Measurements from ENCODE around the gene TNF.
"Not testable (repeated sequence)": the region's sequence is repeated elsewhere in the genome, so short reads cannot be mapped to it uniquely, and the experiment has no call there.

TNF gene

DNA sequence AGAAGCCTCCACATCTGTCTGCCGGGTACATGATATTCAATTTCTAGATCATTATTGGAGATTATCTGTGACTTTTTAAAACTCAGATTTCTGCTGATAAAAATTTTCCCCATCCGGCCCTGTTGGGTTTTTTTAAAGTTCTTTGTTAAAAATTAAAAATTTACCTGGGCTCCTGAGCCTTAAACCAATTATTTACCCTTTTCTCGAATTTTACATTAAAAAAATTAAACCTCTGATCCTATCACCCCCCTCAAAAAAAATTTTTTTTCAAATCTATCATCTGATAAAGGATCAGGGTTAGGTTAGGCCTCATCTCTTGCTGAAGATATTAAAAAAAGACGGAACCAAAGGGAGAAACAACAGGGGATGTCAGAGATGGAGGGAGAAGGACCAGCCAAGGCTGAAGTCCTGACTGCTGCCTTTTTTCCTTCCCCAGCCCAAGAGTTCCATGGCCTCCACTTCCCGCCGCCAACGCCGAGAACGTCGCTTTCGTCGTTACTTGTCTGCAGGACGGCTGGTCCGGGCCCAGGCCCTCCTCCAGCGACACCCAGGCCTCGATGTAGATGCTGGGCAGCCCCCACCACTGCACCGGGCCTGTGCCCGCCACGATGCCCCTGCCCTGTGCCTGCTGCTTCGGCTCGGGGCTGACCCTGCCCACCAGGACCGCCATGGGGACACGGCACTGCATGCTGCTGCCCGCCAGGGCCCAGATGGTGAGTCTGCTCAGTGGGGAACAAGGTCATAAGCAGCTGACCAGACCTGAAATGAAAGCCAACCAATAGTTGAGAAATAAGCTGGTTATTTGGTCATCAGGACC lies 27.4 kb upstream of the TNF start:
- H3K4me3 ChIP-seq (ENCODE audit: low read length): peak overlapping the region; percentile 60
- peak overlapping the region; percentile 87 for H3K27ac ChIP-seq (ENCODE audit: low read depth, low read length)
- no peaks in the 10 kb centered on the region for H3K27me3 ChIP-seq (ENCODE audit: control insufficient read depth, insufficient read depth, low read length)
- no peak overlapping the region for H3K9ac ChIP-seq (ENCODE audit: low read length)
- peaks cover 5% of the 10 kb centered on the region for H3K36me3 ChIP-seq (ENCODE audit: control insufficient read depth, insufficient read depth, low read length)
- H3K4me1 ChIP-seq (ENCODE audit: control insufficient read depth, insufficient read depth, low read length): peaks cover 11% of the 10 kb centered on the region

DNA sequence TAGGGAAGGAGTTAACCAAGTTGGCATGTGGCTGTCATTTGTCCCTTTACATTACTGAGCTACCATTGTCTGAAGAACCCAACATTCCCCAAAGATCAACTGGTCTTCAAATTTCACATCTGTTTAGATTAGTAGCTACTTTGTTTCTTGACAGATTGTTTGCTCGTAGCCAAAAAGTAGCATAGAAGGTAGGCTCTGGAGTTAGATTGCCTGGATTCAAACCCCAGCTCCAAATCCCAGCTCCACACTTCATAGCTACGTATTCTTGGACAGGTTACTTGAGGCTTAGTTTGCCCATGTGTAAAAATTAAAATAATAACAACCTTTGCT lies 26.9 kb upstream of the TNF start:
- Histone ChIP-seq H3K4me3 (ENCODE audit: low read length) (peak overlapping the region; percentile 60), H3K4me1 (ENCODE audit: control insufficient read depth, insufficient read depth, low read length) (peaks cover 9% of the 10 kb centered on the region), H3K36me3 (ENCODE audit: control insufficient read depth, insufficient read depth, low read length) (peaks cover 5% of the 10 kb centered on the region), H3K9ac (ENCODE audit: low read length) (no peak overlapping the region), H3K27me3 (ENCODE audit: control insufficient read depth, insufficient read depth, low read length) (no peaks in the 10 kb centered on the region), H3K27ac (ENCODE audit: low read depth, low read length) (peak overlapping the region; percentile 87)

DNA sequence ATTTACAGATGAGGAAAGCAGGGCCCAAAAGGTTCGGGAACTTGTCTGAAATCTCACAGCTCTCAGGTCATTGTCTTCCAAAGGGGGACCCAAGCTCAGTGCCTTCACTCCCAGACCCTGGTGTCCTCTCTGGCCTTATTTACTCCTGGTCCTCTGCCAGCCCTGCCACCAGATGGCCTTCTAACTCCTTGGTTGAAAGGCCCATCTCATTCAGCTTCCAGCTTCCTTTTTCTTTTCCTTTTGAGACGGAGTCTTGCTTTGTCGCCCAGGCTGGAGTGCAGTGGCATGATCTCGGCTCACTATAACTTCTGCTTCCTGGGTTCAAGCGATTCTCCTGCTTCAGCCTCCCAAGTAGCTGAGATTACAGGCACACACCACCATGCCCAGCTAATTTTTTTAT lies 24.0 kb upstream of the TNF start:
- H3K4me3 ChIP-seq (ENCODE audit: low read length); H3K27ac ChIP-seq (ENCODE audit: low read depth, low read length); H3K4me1 ChIP-seq (ENCODE audit: control insufficient read depth, insufficient read depth, low read length); H3K9ac ChIP-seq (ENCODE audit: low read length); H3K27me3 ChIP-seq (ENCODE audit: control insufficient read depth, insufficient read depth, low read length): not testable (repeated sequence)
- H3K36me3 ChIP-seq (ENCODE audit: control insufficient read depth, insufficient read depth, low read length): peaks cover 10% of the 10 kb centered on the region

DNA sequence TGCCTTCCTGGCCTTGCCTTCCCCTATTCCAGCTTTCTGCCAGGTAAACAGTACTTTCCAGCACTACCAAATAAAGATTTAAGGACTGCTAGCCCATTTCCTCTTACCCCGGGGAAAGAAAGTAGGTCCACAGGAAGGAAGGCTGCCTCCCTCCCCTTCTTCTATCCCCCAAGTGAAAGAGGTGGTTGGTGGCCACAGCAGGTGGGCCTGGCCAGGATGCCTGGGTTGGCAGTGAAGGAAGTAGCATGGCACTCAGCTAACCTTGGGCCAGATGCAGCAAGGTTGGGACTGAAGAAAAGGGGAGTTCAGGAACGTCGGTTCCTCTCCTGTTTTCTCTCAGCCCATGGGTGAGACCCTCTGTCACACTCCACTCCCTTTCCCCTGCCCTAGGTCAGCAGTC lies 19.1 kb upstream of the TNF start:
- no peak overlapping the region for H3K9ac ChIP-seq (ENCODE audit: low read length)
- H3K4me3 ChIP-seq (ENCODE audit: low read length): no peak overlapping the region
- no peaks in the 10 kb centered on the region for H3K27me3 ChIP-seq (ENCODE audit: control insufficient read depth, insufficient read depth, low read length)
- peaks cover 11% of the 10 kb centered on the region for H3K36me3 ChIP-seq (ENCODE audit: control insufficient read depth, insufficient read depth, low read length)
- H3K27ac ChIP-seq (ENCODE audit: low read depth, low read length): no peak overlapping the region
- H3K4me1 ChIP-seq (ENCODE audit: control insufficient read depth, insufficient read depth, low read length): no peaks in the 10 kb centered on the region

DNA sequence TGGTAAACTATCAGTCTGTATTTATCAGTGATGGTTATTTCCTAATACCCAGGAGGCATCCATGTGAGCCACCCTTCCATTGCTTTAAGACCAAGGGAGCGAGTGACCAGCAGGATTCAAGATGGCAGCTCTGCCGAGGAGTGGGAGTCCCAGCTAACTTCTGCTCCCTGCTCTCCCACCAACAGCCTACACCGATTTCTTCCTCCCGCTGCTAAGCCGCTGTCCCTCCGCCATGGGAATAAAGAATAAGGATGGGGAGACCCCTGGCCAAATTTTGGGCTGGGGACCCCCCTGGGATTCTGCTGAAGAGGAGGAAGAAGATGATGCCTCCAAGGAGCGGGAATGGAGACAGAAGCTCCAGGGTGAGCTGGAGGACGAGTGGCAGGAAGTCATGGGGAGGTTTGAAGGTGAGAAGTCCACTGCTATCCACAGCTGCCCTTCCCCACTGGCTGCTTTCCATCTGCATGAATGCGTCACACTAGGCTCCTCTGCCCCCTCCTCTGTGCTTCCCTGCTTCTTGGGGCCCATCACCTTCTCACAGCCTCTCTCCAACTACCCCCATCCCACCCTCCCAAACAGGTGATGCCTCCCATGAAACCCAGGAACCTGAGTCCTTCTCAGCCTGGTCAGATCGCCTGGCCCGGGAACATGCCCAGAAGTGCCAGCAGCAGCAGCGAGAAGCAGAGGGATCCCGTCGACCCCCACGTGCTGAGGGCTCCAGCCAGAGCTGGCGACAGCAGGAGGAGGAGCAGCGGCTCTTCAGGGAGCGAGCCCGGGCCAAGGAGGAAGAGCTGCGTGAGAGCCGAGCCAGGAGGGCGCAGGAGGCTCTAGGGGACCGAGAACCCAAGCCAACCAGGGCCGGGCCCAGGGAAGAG lies 17.7 kb upstream of the TNF start:
- Histone ChIP-seq H3K4me3 (ENCODE audit: low read length) (no peak overlapping the region), H3K4me1 (ENCODE audit: control insufficient read depth, insufficient read depth, low read length) (no peaks in the 10 kb centered on the region), H3K36me3 (ENCODE audit: control insufficient read depth, insufficient read depth, low read length) (peaks cover 11% of the 10 kb centered on the region), H3K27me3 (ENCODE audit: control insufficient read depth, insufficient read depth, low read length) (no peaks in the 10 kb centered on the region), H3K27ac (ENCODE audit: low read depth, low read length) (no peak overlapping the region), H3K9ac (ENCODE audit: low read length) (no peak overlapping the region)

DNA sequence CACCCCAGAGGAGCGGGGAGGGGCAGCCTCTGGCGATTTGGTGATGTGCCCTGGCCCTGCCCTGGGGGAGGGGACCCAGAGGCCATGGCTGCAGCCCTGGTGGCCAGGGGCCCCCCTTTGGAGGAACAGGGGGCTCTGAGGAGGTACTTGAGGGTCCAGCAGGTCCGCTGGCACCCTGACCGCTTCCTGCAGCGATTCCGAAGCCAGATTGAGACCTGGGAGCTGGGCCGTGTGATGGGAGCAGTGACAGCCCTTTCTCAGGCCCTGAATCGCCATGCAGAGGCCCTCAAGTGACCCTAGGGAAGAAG lies 17.1 kb upstream of the TNF start:
- no peaks in the 10 kb centered on the region for H3K27me3 ChIP-seq (ENCODE audit: control insufficient read depth, insufficient read depth, low read length)
- H3K36me3 ChIP-seq (ENCODE audit: control insufficient read depth, insufficient read depth, low read length): peaks cover 11% of the 10 kb centered on the region
- H3K4me1 ChIP-seq (ENCODE audit: control insufficient read depth, insufficient read depth, low read length): no peaks in the 10 kb centered on the region
- no peak overlapping the region for H3K27ac ChIP-seq (ENCODE audit: low read depth, low read length)
- no peak overlapping the region for H3K9ac ChIP-seq (ENCODE audit: low read length)
- H3K4me3 ChIP-seq (ENCODE audit: low read length): no peak overlapping the region

DNA sequence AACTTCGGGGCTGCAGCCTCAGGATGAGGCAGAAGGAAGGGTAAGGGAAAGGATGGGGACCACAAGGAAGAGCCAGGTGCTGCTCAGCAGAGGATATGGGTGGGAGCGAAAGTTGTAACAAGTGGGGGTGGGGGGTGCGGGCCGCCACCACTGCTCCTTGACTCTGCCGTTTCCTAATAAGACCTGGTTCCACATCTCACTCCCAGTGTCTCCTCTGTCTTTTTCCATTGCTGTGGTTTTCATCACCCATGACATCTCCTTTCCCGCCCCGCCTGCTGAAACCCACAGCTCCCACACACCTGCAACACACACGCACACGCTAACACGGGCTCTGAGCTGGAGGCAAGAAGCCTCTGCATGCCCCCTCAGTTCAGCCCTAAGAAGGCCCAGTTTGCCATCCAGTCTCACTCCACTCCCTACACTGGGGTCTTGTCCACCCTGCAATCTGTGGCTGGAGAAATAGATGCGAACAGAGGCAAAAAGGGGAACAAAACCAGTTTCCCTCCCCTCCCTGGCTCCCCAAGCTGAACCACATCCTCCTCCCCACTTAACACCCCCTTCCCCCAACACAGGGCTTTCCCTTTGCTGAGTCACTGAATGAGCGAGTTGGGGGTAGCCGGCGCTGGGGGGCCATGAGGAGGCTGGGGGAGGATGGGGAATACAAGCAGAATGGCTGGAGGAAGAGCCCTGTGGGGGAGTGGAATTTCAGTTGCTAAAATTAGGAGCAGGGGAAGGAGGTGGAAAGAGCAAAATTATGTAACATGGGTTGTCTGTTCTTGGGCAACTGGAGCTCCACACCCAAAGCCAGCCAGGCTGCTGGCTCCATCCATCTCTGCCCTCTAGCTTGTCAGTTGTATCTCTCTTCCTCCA lies 16.5 kb upstream of the TNF start:
- Histone ChIP-seq H3K27ac (ENCODE audit: low read depth, low read length) (no peak overlapping the region), H3K4me1 (ENCODE audit: control insufficient read depth, insufficient read depth, low read length) (no peaks in the 10 kb centered on the region), H3K27me3 (ENCODE audit: control insufficient read depth, insufficient read depth, low read length) (no peaks in the 10 kb centered on the region), H3K4me3 (ENCODE audit: low read length) (no peak overlapping the region), H3K36me3 (ENCODE audit: control insufficient read depth, insufficient read depth, low read length) (peaks cover 11% of the 10 kb centered on the region), H3K9ac (ENCODE audit: low read length) (no peak overlapping the region)

DNA sequence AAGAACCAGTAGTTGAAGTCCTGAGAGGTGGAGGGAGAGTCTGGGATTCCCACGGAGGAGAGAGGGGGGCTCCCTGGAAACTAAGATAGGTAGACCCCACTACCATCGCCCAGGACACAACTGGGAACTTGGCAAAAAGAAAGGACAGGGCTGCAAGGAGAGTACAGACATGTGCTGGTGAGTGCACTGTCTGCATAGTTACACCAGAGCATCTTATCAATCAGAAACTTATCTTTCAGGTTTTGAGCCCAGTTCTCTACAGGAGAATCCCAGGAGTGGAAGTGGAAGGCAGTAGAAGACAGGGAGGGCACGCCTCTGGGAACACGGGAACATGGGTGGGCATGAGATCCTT lies 15.8 kb upstream of the TNF start:
- H3K36me3 ChIP-seq (ENCODE audit: control insufficient read depth, insufficient read depth, low read length): peaks cover 11% of the 10 kb centered on the region
- H3K9ac ChIP-seq (ENCODE audit: low read length): no peak overlapping the region

DNA sequence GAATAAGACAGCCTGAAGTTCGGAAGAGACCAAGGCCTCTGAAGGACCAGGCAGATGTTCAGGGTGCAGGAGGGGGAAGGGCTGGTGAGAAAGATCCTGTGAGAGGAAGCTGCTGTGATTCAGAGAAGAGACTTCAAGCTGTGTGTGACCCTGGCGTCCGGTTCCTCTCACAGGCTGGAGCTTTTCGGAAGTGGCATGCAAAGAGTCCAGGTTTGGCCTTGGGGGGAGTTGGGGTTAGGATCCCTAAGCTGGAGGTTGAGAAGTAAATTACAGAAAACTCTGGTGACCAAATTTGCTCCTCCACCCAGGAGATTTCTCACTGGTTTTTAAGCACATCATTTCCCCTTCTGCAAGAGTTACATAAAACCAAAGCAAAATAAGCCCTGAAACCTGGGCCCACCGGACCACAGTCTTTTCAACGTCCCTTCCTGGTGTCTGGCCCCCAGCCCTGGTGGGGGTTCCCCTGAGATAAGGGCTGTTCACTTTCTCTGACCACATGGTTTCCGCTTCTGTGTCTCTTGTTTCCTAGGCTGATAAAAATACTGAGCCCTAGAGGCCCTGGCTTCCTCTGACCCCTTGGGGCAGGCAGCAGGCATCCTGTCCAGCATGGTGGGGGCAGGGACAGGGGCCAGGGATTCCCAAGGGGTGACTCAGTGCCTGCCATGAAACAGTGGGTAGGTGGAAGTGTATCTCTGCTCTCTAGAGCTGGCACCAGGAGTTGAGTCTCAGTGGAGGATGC lies 15.2 kb upstream of the TNF start:
- no peak overlapping the region for H3K9ac ChIP-seq (ENCODE audit: low read length)
- no peak overlapping the region for H3K4me3 ChIP-seq (ENCODE audit: low read length)
- H3K27me3 ChIP-seq (ENCODE audit: control insufficient read depth, insufficient read depth, low read length): no peaks in the 10 kb centered on the region
- H3K36me3 ChIP-seq (ENCODE audit: control insufficient read depth, insufficient read depth, low read length): peaks cover 11% of the 10 kb centered on the region
- no peak overlapping the region for H3K27ac ChIP-seq (ENCODE audit: low read depth, low read length)
- H3K4me1 ChIP-seq (ENCODE audit: control insufficient read depth, insufficient read depth, low read length): no peaks in the 10 kb centered on the region

More for the DNA sequence above, 15.8 kb upstream of the TNF start:
- Histone ChIP-seq H3K27ac (ENCODE audit: low read depth, low read length) (no peak overlapping the region), H3K4me1 (ENCODE audit: control insufficient read depth, insufficient read depth, low read length) (no peaks in the 10 kb centered on the region), H3K27me3 (ENCODE audit: control insufficient read depth, insufficient read depth, low read length) (no peaks in the 10 kb centered on the region), H3K4me3 (ENCODE audit: low read length) (no peak overlapping the region)

DNA sequence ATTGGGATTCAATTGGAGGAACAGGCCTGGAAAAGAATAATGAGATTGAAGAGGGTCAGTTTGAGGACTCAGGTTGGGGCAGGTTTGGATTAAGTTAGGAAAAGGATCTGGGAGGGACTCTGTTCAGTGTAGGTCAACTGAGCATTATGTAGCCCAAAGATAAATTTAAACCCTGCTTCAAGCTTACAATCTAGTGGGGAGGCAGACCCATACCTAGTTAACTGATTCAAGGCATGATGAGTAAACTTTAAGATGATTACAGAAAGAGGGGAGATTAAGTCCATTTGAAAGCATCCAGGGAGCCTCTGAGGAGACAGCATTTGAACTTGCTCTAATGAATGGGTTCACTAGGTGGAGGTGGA lies 14.7 kb upstream of the TNF start:
- Histone ChIP-seq H3K27me3 (ENCODE audit: control insufficient read depth, insufficient read depth, low read length) (no peaks in the 10 kb centered on the region), H3K4me3 (ENCODE audit: low read length) (no peak overlapping the region), H3K4me1 (ENCODE audit: control insufficient read depth, insufficient read depth, low read length) (no peaks in the 10 kb centered on the region), H3K9ac (ENCODE audit: low read length) (no peak overlapping the region), H3K36me3 (ENCODE audit: control insufficient read depth, insufficient read depth, low read length) (peaks cover 11% of the 10 kb centered on the region), H3K27ac (ENCODE audit: low read depth, low read length) (no peak overlapping the region)

DNA sequence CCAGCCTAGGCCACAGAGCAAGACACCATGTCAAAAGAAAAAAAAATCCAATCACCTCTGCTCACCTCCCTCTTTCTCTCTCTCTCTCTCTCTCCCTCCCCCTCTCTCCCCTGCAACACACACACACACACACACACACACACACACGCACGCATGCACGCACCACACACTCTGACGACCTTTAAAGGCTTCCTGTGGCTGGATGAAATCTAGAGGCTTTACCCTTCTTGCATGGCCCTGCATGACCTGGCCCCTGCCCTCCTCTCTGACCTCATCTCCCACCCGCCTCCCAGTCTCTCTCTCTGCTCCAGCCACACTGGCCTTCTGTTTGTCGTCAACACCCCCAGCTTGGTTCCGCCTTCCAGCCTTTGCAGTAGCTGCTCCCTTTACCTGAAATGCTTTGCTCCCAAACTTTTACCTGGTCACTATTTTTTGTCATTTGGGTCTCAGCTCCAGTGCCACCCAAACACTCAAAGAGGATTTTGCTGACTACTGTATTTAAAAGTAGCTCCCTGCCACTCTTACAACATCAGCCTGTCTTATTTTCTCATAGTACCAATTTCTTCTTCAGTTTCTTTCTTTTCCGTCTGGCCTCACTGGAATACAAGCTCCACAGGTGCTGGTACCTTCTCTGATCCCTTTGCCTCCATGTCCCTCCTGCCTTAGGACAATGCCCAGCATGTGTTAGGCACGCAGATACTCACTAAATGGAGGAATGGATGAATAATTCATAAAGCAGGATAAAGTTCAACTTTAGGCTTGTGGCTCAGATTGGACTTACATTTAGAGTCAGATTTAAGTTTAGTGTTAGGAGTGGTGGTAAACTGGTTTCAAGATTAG lies 7.6 kb upstream of the TNF start:
- no peak overlapping the region for H3K4me3 ChIP-seq (ENCODE audit: low read length)
- H3K27ac ChIP-seq (ENCODE audit: low read depth, low read length): no peak overlapping the region
- no peak overlapping the region for H3K9ac ChIP-seq (ENCODE audit: low read length)
- H3K27me3 ChIP-seq (ENCODE audit: control insufficient read depth, insufficient read depth, low read length): no peaks in the 10 kb centered on the region
- H3K36me3 ChIP-seq (ENCODE audit: control insufficient read depth, insufficient read depth, low read length): no peaks in the 10 kb centered on the region
- no peaks in the 10 kb centered on the region for H3K4me1 ChIP-seq (ENCODE audit: control insufficient read depth, insufficient read depth, low read length)
